PC-9 (cell line): Measurements from ENCODE around the gene AGTPBP1. TPM values are rescaled to one million over a fixed set of nuclear protein-coding genes. Genes with fewer than 3 reads are reported as not detected.

Experiments
- BruUV-seq: library from RNA; stranded (reverse); fragments of 400-500 nt; replicated peaks from 2 replicates; lab custom pipeline; 2021; lab: Mats Ljungman, UMichigan
- CTCF ChIA-PET: fragments of 300-600 bp; sonication (Branson Sonifier 250); formaldehyde crosslinking; loops from one replicate; lab custom pipeline; 2022; ENCODE audit warnings: antibody characterized with exemption; lab: Charles Lee
- POLR2A ChIA-PET: fragments of 300-600 bp; sonication (Branson Sonifier 250); formaldehyde crosslinking; loops from one replicate; lab custom pipeline; 2022; ENCODE audit warnings: antibody characterized with exemption; ENCODE audit not compliant: unreplicated experiment; lab: Charles Lee
- DNase-seq, 2 experiments: peaks; one replicate each; pipeline versions ENCODE4 v3.0.0 to v3.0.0-alpha.2; 2015 to 2022; ENCODE audit warnings: mixed read lengths in 1 of 2
- H2AFZ ChIP-seq: fragments of 200-600 bp; sonication (generic); 2 replicates; pipeline ENCODE4 v1.8.1; 2017; ENCODE audit warnings: antibody characterized with exemption
- H3F3A ChIP-seq: fragments of 200-600 bp; sonication (generic); 2 replicates; pipeline ENCODE4 v1.8.1; 2017; ENCODE audit warnings: antibody characterized with exemption, mild to moderate bottlenecking, low read depth; ENCODE audit not compliant: insufficient read depth
- H3K27ac ChIP-seq: fragments of 200-600 bp; sonication (generic); 2 replicates; pipeline ENCODE4 v1.6.1; 2016; ENCODE audit warnings: mixed run types
- H3K27me3 ChIP-seq: fragments of 200-600 bp; sonication (generic); 2 replicates; pipeline ENCODE4 v1.6.1; 2016; ENCODE audit warnings: low read depth, mixed run types; ENCODE audit not compliant: insufficient read depth
- H3K36me3 ChIP-seq: fragments of 200-600 bp; sonication (generic); 2 replicates; pipeline ENCODE4 v1.6.1; 2016; ENCODE audit warnings: low read depth, mixed run types
- H3K4me1 ChIP-seq: fragments of 200-600 bp; sonication (generic); replicated peaks from 2 replicates; pipeline ENCODE4 v1.6.1; 2016; ENCODE audit warnings: mixed run types; ENCODE audit not compliant: insufficient read depth
- H3K4me2 ChIP-seq: fragments of 200-600 bp; sonication (generic); 2 replicates; pipeline ENCODE4 v1.6.1; 2017; ENCODE audit warnings: mixed run types
- H3K4me3 ChIP-seq: fragments of 200-600 bp; sonication (generic); 2 replicates; pipeline ENCODE4 v1.6.1; 2016; ENCODE audit warnings: mixed run types
- H3K79me2 ChIP-seq: fragments of 200-600 bp; sonication (generic); 2 replicates; pipeline ENCODE4 v1.6.1; 2017; ENCODE audit warnings: low read depth, mixed run types
- H3K9me2 ChIP-seq: fragments of 200-600 bp; sonication (generic); 2 replicates; pipeline ENCODE4 v1.8.1; 2017; ENCODE audit warnings: mild to moderate bottlenecking; ENCODE audit not compliant: insufficient read depth
- H3K9me3 ChIP-seq: fragments of 200-600 bp; sonication (generic); 2 replicates; pipeline ENCODE4 v1.8.1; 2016; ENCODE audit warnings: low read depth; ENCODE audit not compliant: insufficient read depth
- H4K20me1 ChIP-seq: fragments of 200-600 bp; sonication (generic); 2 replicates; pipeline ENCODE4 v1.8.1; 2017; ENCODE audit not compliant: insufficient read depth
- EZH2 ChIP-seq: fragments of 200-600 bp; sonication (generic); IDR thresholded peaks from 2 replicates; pipeline ENCODE4 v1.8.0; 2017; ENCODE audit warnings: antibody characterized with exemption, low read depth
- intact Hi-C: fragments of 100-400 bp; cut with micrococcal nuclease; formaldehyde crosslinking; loops from one replicate; pipeline ENCODE4 v1.10.0; 2022; ENCODE audit not compliant: unreplicated experiment
- total RNA-seq: library from RNA; stranded (reverse); gene quantifications from 2 replicates; pipeline ENCODE4 v1.2.3, GENCODE V29; 2021
- TF ChIP-seq, protein P1 (sequence below): fragments of 200-600 bp; sonication (generic); conservative IDR thresholded peaks from 2 replicates; pipeline ENCODE4 v1.6.1; 2017; ENCODE audit warnings: mixed run types, antibody characterized with exemption, mild to moderate bottlenecking, moderate library complexity

Gene AGTPBP1
- total RNA-seq, 1 experiment from 2014 or later: 19.8 TPM

DNA sequence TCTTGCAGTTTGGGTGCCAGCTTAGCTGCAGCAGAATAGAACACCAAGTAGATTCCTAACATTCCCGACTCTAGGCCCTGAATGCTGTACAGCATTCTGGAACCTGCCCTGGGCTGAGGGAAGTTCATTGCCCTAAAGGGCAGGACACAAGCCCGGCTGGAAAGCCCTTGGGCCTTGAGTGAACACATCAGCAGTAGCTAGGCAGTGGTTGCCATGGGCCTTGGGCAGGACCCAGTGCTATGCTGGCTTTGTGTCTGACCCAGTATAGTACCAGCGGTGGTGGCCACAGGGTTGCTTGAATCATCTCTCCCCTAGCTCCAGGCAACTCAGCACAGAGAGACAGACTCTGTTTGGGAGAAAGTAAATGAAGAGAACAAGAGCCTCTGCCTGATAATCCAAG, 137.8 kb downstream of the AGTPBP1 start:
- Histone ChIP-seq H3K36me3 (no peaks in the 10 kb centered on the region), H4K20me1 (no peaks in the 10 kb centered on the region), H3K4me2 (no peak overlapping the region), H3K4me3 (no peak overlapping the region), H3K9me2 (no peaks in the 10 kb centered on the region), H3K27me3 (no peaks in the 10 kb centered on the region), H3K79me2 (no peaks in the 10 kb centered on the region), H2AFZ (no peak overlapping the region), H3K27ac (no peak overlapping the region), H3K4me1 (no peaks in the 10 kb centered on the region), H3F3A (no peaks in the 10 kb centered on the region), H3K9me3 (no peaks in the 10 kb centered on the region)
- ChIA-PET POLR2A (no interaction called here), CTCF (no interaction called here)
- TF ChIP-seq, protein P1, sequence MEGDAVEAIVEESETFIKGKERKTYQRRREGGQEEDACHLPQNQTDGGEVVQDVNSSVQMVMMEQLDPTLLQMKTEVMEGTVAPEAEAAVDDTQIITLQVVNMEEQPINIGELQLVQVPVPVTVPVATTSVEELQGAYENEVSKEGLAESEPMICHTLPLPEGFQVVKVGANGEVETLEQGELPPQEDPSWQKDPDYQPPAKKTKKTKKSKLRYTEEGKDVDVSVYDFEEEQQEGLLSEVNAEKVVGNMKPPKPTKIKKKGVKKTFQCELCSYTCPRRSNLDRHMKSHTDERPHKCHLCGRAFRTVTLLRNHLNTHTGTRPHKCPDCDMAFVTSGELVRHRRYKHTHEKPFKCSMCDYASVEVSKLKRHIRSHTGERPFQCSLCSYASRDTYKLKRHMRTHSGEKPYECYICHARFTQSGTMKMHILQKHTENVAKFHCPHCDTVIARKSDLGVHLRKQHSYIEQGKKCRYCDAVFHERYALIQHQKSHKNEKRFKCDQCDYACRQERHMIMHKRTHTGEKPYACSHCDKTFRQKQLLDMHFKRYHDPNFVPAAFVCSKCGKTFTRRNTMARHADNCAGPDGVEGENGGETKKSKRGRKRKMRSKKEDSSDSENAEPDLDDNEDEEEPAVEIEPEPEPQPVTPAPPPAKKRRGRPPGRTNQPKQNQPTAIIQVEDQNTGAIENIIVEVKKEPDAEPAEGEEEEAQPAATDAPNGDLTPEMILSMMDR: no peak
- no peak for TF ChIP-seq EZH2
- intact Hi-C loops: no loop called here
- DNase-seq: no peak
- no TSS peak for BruUV-seq

- no TSS peak for BruUV-seq
Observed at GRCh38 chr9:85602742-85603141, 139.0 kb downstream of the AGTPBP1 start.

DNA sequence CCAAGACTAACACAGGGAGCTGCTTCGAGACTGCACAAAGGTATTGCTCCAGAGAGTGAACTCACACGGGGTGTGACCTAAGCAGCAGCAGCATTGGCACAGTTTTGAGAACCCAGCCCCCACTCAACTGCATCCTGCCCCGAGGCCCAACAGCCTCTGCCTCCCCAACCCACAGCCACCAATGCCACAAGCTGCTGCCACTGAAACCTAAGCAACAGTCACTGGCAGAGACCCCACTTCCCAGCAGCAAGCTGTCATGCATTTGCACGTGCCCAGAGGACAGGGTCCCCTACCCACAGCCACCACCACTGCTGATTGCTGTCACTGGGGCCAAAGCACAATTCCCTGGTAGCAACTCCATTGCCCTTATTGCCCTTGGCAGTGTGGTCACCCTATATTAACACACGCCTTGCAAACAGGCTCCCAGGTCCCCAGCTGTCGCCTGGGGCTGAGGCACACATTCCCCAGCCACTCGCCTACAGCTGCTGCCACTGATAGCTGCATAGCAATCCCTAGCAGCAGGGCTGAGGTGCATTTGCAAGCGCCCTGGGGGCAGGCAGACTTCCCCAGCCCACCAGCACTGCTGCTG, 141.0 kb downstream of the AGTPBP1 start:
- Histone ChIP-seq H2AFZ (no peak overlapping the region), H3K27ac (no peak overlapping the region), H3K4me2 (no peak overlapping the region), H3K4me3 (no peak overlapping the region), H3K9me3 (no peaks in the 10 kb centered on the region), H3K4me1 (no peaks in the 10 kb centered on the region), H3K9me2 (no peaks in the 10 kb centered on the region), H3K27me3 (no peaks in the 10 kb centered on the region), H3K36me3 (no peaks in the 10 kb centered on the region), H3F3A (no peaks in the 10 kb centered on the region), H3K79me2 (no peaks in the 10 kb centered on the region), H4K20me1 (no peaks in the 10 kb centered on the region)
- intact Hi-C loops: no loop called here
- BruUV-seq: no TSS peak
- ChIA-PET POLR2A (interaction anchor here (0.6 kb wide), 1 partner anchor 1001 kb away, joined by 4 read pairs; no protein-coding TSS in a partner anchor), CTCF (no interaction called here)
- DNase-seq: no peak
- TF ChIP-seq EZH2: no peak
- TF ChIP-seq, protein P1: no peak

More at GRCh38 chr9:85602742-85603141, 139.0 kb downstream of the AGTPBP1 start:
- Histone ChIP-seq H4K20me1 (no peaks in the 10 kb centered on the region), H3K9me2 (no peaks in the 10 kb centered on the region), H3K9me3 (no peaks in the 10 kb centered on the region), H3K27ac (no peak overlapping the region), H2AFZ (no peak overlapping the region), H3K79me2 (no peaks in the 10 kb centered on the region), H3F3A (no peaks in the 10 kb centered on the region), H3K36me3 (no peaks in the 10 kb centered on the region), H3K27me3 (no peaks in the 10 kb centered on the region), H3K4me1 (no peaks in the 10 kb centered on the region), H3K4me3 (no peak overlapping the region), H3K4me2 (no peak overlapping the region)
- ChIA-PET CTCF (no interaction called here), POLR2A (no interaction called here)
- TF ChIP-seq EZH2: no peak
- TF ChIP-seq, protein P1: no peak
- no peak for DNase-seq
- intact Hi-C loops: no loop called here
